Measurements from ENCODE around the gene JAM3.
"Not testable (repeated sequence)": the region's sequence is repeated elsewhere in the genome, so short reads cannot be mapped to it uniquely, and the experiment has no call there.

Gene JAM3

GRCh38 chr11:134151083-134151747 lies 82.3 kb downstream of the JAM3 start:
- no peak for DNase-seq

GRCh38 chr11:134152696-134153095 lies 83.8 kb downstream of the JAM3 start:
- DNase-seq, result no peak

GRCh38 chr11:134153147-134153905 lies 84.5 kb downstream of the JAM3 start:
- DNase-seq, result no peak

- DNase-seq, result no peak
Observed at GRCh38 chr11:134154441-134154840, 85.6 kb downstream of the JAM3 start.

GRCh38 chr11:134155456-134155855 lies 86.6 kb downstream of the JAM3 start:
- DNase-seq, result no peak

- DNase-seq, result no peak
Observed at GRCh38 chr11:134155946-134156865, 87.3 kb downstream of the JAM3 start.

GRCh38 chr11:134157451-134157850 lies 88.6 kb downstream of the JAM3 start:
- no peak for DNase-seq

GRCh38 chr11:134158023-134158422 lies 89.2 kb downstream of the JAM3 start:
- DNase-seq, result no peak

GRCh38 chr11:134159652-134160051 lies 90.8 kb downstream of the JAM3 start:
- no peak for DNase-seq

- peak; percentile 17 for DNase-seq
Observed at GRCh38 chr11:134164490-134165370, 95.9 kb downstream of the JAM3 start.

GRCh38 chr11:134170177-134170918 lies 101.5 kb downstream of the JAM3 start:
- no peak for DNase-seq

- DNase-seq, result no peak
Observed at GRCh38 chr11:134170919-134171281, 102.0 kb downstream of the JAM3 start.

- no peak for DNase-seq
Observed at GRCh38 chr11:134171951-134172350, 103.1 kb downstream of the JAM3 start.

- no peak for DNase-seq
Observed at GRCh38 chr11:134173296-134173695, 104.4 kb downstream of the JAM3 start.

- no peak for DNase-seq
Observed at GRCh38 chr11:134176284-134176683, 107.4 kb downstream of the JAM3 start.

- no peak for DNase-seq
Observed at GRCh38 chr11:134178032-134178674, 109.3 kb downstream of the JAM3 start.

GRCh38 chr11:134181707-134182106 lies 112.8 kb downstream of the JAM3 start:
- DNase-seq, result no peak

- DNase-seq, result not testable (repeated sequence)
Observed at GRCh38 chr11:134188092-134188491, 119.2 kb downstream of the JAM3 start.

GRCh38 chr11:134196756-134197155 lies 127.9 kb downstream of the JAM3 start:
- no peak for DNase-seq

GRCh38 chr11:134199531-134199930 lies 130.7 kb downstream of the JAM3 start:
- no peak for DNase-seq

- DNase-seq, result no peak
Observed at GRCh38 chr11:134200688-134201087, 131.8 kb downstream of the JAM3 start.

Measured in NCI-H82 (cell line).